Hepatocyte (in vitro differentiated cells): ENCODE measurements around the gene HAND1.

Source experiments
- EZH2 ChIP-seq: fragments of 200-600 bp; sonication (generic); IDR thresholded peaks from 2 replicates; pipeline ENCODE4 v1.6.1; 2016; ENCODE audit warnings: antibody characterized with exemption, mild to moderate bottlenecking, borderline replicate concordance
- EZH2phosphoT487 ChIP-seq: fragments of 200-600 bp; sonication (generic); IDR thresholded peaks from one replicate; pipeline ENCODE4 v1.6.1; 2018; ENCODE audit warnings: antibody characterized with exemption, mild to moderate bottlenecking, low read depth, moderate library complexity; ENCODE audit not compliant: unreplicated experiment, severe bottlenecking
- TF ChIP-seq, protein P1 (sequence below): fragments of 200-600 bp; sonication (generic); IDR thresholded peaks from 2 replicates; pipeline ENCODE4 v1.5.1; 2016; ENCODE audit warnings: antibody characterized with exemption, mild to moderate bottlenecking; ENCODE audit not compliant: poor library complexity

DNA sequence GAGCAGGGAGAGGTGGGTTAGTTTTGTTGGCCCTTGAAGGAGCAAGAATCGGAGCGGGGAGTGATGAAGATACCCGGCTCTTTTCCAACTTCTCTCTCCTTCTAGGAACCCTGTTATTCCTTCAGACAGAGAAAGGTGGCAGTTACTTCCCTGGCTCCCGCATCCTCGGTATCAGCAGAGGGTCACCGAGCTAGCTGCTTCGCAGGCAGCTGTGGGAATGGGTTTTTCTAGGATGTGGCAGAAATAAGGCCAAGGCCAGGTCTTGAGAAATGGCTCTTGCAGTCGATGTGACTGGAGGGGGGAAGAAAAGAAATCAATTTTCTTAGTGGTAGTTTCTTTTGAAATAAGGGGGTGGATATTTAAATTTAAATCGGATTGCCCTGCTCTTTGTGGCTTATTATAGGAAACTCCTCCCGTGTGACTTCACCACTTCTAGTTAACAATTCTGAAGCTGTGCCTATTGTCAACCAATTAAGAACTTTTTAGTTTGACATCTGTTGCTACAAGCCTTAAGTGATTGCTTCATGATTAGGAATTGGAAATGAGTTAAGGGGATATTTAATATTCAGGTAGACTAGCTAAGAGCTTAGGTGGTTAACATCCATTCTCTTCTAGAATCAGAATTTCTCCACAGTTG, 30.8 kb downstream of the HAND1 start:
- TF ChIP-seq, protein P1, sequence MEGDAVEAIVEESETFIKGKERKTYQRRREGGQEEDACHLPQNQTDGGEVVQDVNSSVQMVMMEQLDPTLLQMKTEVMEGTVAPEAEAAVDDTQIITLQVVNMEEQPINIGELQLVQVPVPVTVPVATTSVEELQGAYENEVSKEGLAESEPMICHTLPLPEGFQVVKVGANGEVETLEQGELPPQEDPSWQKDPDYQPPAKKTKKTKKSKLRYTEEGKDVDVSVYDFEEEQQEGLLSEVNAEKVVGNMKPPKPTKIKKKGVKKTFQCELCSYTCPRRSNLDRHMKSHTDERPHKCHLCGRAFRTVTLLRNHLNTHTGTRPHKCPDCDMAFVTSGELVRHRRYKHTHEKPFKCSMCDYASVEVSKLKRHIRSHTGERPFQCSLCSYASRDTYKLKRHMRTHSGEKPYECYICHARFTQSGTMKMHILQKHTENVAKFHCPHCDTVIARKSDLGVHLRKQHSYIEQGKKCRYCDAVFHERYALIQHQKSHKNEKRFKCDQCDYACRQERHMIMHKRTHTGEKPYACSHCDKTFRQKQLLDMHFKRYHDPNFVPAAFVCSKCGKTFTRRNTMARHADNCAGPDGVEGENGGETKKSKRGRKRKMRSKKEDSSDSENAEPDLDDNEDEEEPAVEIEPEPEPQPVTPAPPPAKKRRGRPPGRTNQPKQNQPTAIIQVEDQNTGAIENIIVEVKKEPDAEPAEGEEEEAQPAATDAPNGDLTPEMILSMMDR, result no peak
- TF ChIP-seq EZH2, result no peak
- TF ChIP-seq EZH2phosphoT487, result no peak
